NCI-H2081 treated with DMSO at 0.1 percent for 48 hours (cell line): ENCODE measurements around the gene CCDC116.
"Not testable (repeated sequence)": the region's sequence is repeated elsewhere in the genome, so short reads cannot be mapped to it uniquely, and the experiment has no call there.

Experiments
- DNase-seq: peaks from one replicate; lab custom pipeline; 2025; lab: John Stamatoyannopoulos, UW

Gene CCDC116

GRCh38 chr22:21631025-21631424 is 1.5 kb upstream of the CCDC116 start:
- DNase-seq, result no peak

- no peak for DNase-seq
These were observed 371 bp downstream of the CCDC116 start for GRCh38 chr22:21632931-21633330.

- no peak for DNase-seq
These were observed 921 bp downstream of the CCDC116 start for GRCh38 chr22:21633481-21633880.

GRCh38 chr22:21634081-21634480 is 1.5 kb downstream of the CCDC116 start:
- DNase-seq, result no peak

DNA sequence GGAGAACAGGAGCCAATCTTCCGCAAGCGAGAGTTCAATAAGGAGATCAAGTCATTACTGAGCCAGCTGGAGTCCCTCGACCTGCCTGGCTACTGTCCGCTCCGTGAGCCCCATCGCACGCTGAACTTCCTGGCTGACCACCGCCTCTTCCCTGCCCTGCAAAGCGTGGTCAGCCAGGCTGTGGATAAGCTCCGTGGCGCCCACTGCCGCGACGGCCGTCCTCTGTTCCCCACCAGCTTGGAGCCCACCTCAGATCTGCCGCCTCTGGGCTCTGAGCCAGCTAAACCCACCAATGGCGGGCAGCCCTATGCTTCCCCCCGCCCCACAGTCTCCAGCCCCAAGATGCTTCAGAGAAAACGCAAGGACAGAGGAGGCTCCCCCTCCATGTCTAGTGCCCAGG is 2.3 kb downstream of the CCDC116 start:
- no peak for DNase-seq

GRCh38 chr22:21635771-21636510 is 3.4 kb downstream of the CCDC116 start:
- no peak for DNase-seq

- no peak for DNase-seq
These were observed 4.2 kb downstream of the CCDC116 start for GRCh38 chr22:21636629-21637218.

GRCh38 chr22:21637450-21637849 is 4.9 kb downstream of the CCDC116 start:
- DNase-seq, result not testable (repeated sequence)

- no peak for DNase-seq
These were observed 6.8 kb downstream of the CCDC116 start for GRCh38 chr22:21639359-21639758.

DNA sequence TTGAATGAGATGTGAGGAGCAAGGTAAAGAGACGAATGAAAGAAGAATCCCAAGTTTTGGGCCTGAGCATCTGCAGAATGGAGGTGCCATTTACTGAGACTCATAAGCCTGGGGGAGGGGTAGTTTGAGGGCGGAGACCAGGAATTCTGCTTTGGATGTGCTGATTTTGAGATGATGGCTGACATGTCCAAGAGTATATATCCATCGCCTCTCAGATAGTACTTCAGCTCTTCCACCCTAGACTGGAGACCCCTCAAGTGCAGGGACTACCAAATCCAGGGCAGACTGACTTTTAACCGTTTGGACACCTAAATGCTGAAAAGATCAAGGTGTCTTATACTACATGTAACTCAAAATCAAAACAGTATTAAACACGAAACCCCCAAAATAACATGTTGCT is 8.2 kb downstream of the CCDC116 start:
- no peak for DNase-seq

- DNase-seq, result no peak
These were observed 8.8 kb downstream of the CCDC116 start for GRCh38 chr22:21641417-21641788.

GRCh38 chr22:21641789-21642583 is 9.4 kb downstream of the CCDC116 start, which contains the start of gene SDF2L1:
Gene SDF2L1 (plus strand): TSS chr22:21642302. CDS start chr22:21642337, 35 bp downstream.
- DNase-seq, result peak; percentile 73

DNA sequence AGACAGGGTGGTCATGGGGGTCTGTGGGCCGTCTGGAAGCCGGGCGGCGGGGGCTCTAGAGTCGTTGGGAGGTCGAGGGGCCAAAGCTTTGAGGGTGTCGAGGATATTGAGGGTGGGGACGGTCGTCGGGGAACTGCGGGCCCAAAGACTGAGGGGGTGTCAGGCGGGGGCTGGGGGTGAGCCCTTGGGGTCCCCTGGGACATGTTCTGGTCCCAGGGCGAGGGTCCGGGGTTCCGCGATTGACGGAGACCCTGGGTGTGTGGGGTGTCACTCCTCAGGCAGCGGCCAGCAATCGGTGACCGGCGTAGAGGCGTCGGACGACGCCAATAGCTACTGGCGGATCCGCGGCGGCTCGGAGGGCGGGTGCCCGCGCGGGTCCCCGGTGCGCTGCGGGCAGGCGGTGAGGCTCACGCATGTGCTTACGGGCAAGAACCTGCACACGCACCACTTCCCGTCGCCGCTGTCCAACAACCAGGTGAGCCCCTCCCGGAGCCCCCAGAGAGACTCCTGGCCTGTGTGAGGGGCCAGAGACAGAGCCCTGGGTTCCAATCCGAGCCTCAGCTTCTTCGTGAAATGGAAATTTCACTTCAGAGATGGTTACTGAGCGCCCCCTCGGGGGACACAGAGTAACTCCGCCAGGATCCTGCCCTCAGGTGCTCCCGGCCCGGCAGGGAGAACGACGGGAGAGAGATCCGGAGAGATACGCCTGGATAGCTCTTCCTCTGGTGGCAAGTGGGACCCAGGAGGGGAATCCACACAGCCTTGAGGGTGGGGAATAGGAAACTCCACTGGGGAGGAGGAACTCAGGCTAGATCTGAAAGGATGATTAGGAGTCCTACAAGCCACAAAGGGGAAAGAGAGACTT is 10.3 kb downstream of the CCDC116 start:
- DNase-seq, result peak; percentile 33

DNA sequence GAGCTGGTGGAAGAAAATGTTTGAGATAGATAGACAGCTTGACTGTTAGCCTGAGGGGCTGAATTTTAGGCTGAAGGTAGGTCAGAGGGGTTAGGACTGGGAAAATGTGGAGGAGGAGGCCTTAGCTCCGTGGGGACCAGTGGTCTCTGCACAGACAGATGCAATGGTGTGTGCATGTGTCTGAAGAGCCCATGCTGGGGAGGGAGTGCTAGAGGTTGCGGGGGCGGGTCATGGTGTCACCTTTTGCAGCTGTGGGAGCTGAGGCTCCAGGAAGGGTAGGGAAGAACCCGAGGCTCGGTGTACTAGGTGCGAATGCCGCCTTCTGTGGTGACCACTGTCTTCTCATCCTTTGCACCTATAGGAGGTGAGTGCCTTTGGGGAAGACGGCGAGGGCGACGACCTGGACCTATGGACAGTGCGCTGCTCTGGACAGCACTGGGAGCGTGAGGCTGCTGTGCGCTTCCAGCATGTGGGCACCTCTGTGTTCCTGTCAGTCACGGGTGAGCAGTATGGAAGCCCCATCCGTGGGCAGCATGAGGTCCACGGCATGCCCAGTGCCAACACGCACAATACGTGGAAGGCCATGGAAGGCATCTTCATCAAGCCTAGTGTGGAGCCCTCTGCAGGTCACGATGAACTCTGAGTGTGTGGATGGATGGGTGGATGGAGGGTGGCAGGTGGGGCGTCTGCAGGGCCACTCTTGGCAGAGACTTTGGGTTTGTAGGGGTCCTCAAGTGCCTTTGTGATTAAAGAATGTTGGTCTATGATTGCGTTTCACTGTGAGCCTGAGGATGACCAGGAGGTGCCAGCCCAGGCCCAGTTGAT is 11.2 kb downstream of the CCDC116 start:
- no peak for DNase-seq

- DNase-seq, result not testable (repeated sequence)
These were observed 13.0 kb downstream of the CCDC116 start for GRCh38 chr22:21645513-21645912.

DNA sequence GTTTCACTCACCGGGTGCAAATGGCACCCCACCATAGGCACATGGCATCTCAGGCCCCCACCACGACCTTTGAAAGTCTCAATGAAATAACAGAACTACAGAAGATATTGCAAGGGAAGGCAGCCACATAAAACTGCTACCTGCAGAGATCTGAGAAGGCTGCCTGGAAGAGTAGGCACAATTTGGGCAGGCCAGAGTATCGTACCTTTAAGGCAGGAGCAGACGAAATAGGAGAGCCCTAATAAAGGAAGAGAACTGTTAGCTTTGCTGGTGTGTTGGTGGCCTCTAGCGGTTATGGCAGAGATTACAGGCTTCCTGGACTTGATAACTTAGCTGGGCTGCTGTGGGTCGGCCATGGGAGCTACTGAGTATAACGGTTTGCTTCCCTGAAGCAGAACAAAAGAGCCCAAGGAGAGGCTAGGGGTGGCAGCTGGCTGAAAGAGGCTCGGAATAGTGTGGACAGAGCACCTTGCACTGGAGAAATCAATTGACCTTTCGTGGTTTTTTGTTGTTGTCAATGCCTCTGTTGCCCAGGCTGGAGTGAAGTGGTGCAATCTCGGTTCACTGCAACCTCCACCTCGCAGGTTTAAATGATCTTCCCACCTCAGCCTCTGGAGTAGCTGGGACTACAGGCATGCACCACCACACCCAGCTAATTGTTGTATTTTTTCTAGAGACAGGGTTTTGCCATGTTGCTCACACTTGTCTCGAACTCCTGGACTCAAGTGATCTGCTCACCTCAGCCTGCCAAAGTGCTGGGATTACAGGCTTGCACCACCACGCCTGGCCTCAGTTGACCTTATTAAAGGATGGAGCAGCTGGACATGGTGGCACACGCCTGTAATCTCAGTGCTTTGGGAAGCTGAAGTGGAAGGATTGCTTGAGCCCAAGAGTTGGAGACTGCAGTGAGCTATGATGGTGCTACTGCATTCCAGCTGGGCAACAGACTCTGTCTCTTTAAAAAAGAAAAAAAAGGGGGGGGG is 14.3 kb downstream of the CCDC116 start:
- DNase-seq, result no peak

- no peak for DNase-seq
These were observed 17.7 kb downstream of the CCDC116 start for GRCh38 chr22:21650280-21650679.

GRCh38 chr22:21650823-21651520 is 18.4 kb downstream of the CCDC116 start:
- DNase-seq, result no peak

GRCh38 chr22:21651521-21652009 is 19.0 kb downstream of the CCDC116 start:
- DNase-seq, result no peak
